Renal cortical epithelial cell (primary cell): Measurements from ENCODE around the gene BMP15. TPM values are rescaled to one million over a fixed set of nuclear protein-coding genes. Genes with fewer than 3 reads are reported as not detected.
A peak's percentile ranks its signal among the peaks of the same experiment; 100 is the strongest.

Experiments
- DNase-seq: peaks from one replicate; pipeline ENCODE4 v3.0.0-alpha.2; 2011; ENCODE audit warnings: low read depth
- total RNA-seq: library from RNA; depleted of rRNA; stranded (reverse); fragments of >200 nt; gene quantifications from 2 replicates; pipeline ENCODE4 v1.2.3, GENCODE V29; 2014

Gene BMP15
- total RNA-seq = not detected in 2 replicates

DNA sequence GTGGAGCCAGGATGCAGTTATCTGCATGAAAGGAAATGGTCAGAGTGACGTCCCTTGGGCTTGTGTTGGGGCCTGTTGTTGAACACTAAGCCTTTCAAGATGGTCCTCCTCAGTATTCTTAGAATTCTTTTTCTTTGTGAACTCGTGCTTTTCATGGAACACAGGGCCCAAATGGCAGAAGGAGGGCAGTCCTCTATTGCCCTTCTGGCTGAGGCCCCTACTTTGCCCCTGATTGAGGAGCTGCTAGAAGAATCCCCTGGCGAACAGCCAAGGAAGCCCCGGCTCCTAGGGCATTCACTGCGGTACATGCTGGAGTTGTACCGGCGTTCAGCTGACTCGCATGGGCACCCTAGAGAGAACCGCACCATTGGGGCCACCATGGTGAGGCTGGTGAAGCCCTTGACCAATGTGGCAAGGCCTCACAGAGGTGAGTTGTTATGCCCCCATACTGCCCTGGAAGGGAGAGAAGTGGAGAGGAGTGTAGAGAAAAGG lies at the start of gene BMP15:
BMP15 (plus strand) TSS at position 51 of the 492 bp plus-strand sequence; CDS start at position 100, 49 bp downstream.
- DNase-seq = no peak

- DNase-seq = no peak
These were observed 47.1 kb upstream of the BMP15 start for GRCh38 chrX:50863471-50863870.

GRCh38 chrX:50865311-50865710 lies 45.2 kb upstream of the BMP15 start:
- peak; percentile 60 for DNase-seq

- DNase-seq = no peak
These were observed 38.5 kb upstream of the BMP15 start for GRCh38 chrX:50871922-50872453.

- DNase-seq = no peak
These were observed 35.7 kb upstream of the BMP15 start for GRCh38 chrX:50874876-50875275.

- DNase-seq = no peak
These were observed 34.0 kb upstream of the BMP15 start for GRCh38 chrX:50876551-50876950.

GRCh38 chrX:50877310-50877709 lies 33.2 kb upstream of the BMP15 start:
- DNase-seq = no peak

DNA sequence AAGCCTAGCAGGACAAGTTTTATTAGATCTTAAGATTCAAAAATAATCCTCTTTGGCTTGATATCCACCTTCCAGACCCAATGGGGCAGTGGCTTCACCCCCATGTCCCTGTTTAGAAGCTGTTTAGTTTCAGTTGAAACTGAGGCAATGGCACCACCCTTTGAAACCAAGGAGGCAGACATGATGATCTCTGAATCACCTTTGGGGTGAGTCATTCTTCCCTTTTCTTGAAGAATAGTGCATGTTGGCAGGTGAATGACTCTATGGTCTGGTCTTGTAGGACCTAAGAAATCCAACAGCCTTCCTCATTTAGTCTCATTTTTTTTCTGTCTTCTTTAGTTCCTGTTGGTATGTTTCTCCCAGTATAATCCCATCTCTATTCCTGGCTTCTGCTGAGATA lies 29.5 kb upstream of the BMP15 start:
- peak; percentile 60 for DNase-seq

DNA sequence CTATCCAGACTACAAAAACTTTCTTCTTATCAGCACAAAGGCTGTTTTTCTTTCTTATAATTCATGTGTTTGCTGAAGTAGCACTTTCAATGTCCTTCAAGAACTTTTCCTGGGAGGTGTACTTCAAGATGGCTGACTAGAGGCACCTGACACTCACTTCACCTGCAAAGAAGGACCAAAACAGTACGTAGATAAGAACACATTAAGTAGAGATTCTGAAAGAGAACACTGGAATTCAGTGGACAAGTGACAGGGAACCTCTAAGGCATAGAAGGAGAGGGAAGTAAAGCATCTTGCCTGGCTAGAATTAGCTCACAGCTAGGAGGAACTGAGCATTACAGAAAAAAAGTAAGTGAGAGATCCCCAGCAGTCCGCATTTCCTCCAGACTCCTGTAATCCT lies 21.7 kb upstream of the BMP15 start:
- no peak for DNase-seq

DNA sequence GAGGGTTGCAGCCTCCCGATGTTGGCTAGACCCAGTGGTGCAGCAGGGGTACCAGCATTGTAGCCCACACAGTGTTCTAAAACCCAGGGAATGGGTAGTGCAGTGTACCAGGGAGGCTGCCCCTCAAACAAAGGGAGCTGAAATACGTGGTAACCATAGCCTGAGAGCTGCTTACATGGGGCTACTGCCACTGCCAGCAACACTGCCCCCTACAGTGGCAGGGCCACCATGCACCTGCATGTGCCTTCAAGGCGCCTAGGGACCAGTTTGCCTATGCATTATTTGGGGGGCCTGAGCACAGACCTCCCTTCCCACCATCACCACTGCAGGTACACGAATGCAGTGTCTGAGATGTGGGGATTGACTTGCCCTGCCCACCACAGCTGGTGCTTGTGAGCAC lies 21.0 kb upstream of the BMP15 start:
- DNase-seq = no peak

- no peak for DNase-seq
These were observed 17.5 kb upstream of the BMP15 start for GRCh38 chrX:50893047-50893446.

- no peak for DNase-seq
These were observed 17.1 kb upstream of the BMP15 start for GRCh38 chrX:50893466-50893865.

- DNase-seq = no peak
These were observed 5.2 kb upstream of the BMP15 start for GRCh38 chrX:50905334-50905733.

GRCh38 chrX:50913520-50913919 lies 3.0 kb downstream of the BMP15 start:
- DNase-seq = peak; percentile 26

- DNase-seq = peak; percentile 40
These were observed 9.6 kb downstream of the BMP15 start for GRCh38 chrX:50920132-50920531.

- DNase-seq = no peak
These were observed 16.6 kb downstream of the BMP15 start for GRCh38 chrX:50927127-50927526.

GRCh38 chrX:50941638-50942037 lies 31.1 kb downstream of the BMP15 start:
- DNase-seq = no peak

DNA sequence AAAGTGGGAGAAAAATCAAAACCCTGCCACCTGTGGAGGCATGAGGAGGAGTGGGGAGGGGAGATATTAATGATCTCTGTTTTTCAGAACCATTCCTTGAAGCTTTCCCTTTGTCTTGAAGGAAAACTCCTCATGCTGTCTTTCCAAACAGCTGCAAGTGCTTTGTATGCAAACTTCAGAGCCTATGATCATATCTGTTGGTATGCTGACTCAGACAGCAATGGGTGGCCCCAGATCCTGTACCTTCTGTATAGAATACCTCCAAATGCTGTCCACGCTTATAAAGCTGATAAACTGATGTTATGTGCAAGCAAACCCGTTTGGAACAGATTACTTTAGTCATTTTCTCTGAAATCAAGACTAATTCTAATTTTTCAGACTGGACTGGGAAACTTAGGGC lies 31.9 kb downstream of the BMP15 start:
- DNase-seq = no peak

DNA sequence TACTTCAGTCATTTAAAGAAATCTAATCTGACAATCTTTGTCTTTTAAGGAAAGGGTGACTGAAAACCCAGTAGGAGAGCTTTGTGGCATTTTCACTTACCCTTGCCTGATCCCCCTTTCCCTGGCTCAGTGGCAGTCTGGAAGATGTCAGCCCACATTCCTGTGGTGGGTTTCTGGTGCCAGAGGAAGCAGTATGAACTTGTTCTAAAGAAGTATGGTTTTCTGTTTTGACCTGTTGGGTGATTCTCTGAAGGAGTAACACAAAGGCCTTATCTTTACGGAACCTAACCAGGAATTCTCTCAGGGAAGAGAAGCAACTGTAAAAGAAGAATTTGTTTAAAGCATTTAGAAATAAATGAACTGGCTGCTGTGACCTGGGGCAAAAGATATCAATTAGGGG lies 41.9 kb downstream of the BMP15 start:
- DNase-seq = no peak

- no peak for DNase-seq
These were observed 43.3 kb downstream of the BMP15 start for GRCh38 chrX:50953832-50954231.

- no peak for DNase-seq
These were observed 51.6 kb downstream of the BMP15 start for GRCh38 chrX:50962156-50962555.

- peak; percentile 28 for DNase-seq
These were observed 53.3 kb downstream of the BMP15 start for GRCh38 chrX:50963842-50964241.
